Rectal smooth muscle tissue (tissue), 1 donor: ENCODE results near the gene ZNF486.
A peak's percentile ranks its signal among the peaks of the same experiment; 100 is the strongest.
"Not testable (repeated sequence)": the region's sequence is repeated elsewhere in the genome, so short reads cannot be mapped to it uniquely, and the experiment has no call there.

ENCODE experiments used
- H3K27ac ChIP-seq: one replicate; pipeline ENCODE4 v1.7.0; 2013; ENCODE audit warnings: low read depth, low read length, inconsistent platforms
- H3K27me3 ChIP-seq: one replicate; pipeline ENCODE4 v1.7.0; 2013; ENCODE audit warnings: low read length; ENCODE audit not compliant: control insufficient read depth, insufficient read depth
- H3K36me3 ChIP-seq: one replicate; pipeline ENCODE4 v1.7.0; 2013; ENCODE audit warnings: low read length; ENCODE audit not compliant: control insufficient read depth, insufficient read depth
- H3K4me1 ChIP-seq: one replicate; pipeline ENCODE4 v1.7.0; 2013; ENCODE audit warnings: low read length; ENCODE audit not compliant: control insufficient read depth, insufficient read depth
- H3K4me3 ChIP-seq: one replicate; pipeline ENCODE4 v1.7.0; 2013; ENCODE audit warnings: low read length
- H3K9ac ChIP-seq: one replicate; pipeline ENCODE4 v1.7.0; 2013; ENCODE audit warnings: low read length

Gene ZNF486

DNA sequence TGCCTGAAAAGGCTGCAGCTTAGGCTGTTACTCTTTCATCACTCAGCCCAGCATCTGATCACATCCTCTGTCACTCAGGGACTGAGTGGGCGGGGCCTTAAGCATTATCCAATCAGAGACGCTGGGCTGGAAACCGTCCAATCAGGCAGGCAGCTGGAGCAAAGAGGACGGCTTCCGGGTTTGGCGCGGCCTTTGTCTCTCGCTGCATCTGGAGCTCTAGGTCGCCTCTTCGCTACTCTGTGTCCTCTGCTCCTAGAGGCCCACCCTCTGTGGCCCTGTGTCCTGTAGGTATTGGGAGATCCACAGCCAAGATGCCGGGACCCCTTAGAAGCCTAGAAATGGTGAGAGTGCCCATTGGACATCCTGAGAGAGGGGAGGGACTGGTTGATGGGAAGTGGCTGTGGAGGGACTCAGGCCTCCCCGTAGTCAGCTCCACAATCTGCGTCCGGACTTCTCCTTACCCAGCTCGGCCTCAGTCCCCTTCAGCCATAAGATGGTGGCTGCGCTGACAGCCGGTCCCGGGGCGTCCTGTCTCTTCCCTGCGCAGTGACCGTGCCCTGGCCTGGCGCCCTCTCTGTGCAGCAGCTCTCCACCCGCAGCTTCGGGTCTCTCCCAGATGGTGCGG is at the start of gene ZNF486:
Gene ZNF486, plus strand, starts transcription at position 195 of the 625 bp plus-strand sequence. Its CDS starts 117 bp downstream, at position 312.
- peaks cover 2% of the 10 kb centered on the region for H3K36me3 ChIP-seq
- H3K9ac ChIP-seq = peak within 1 kb of the TSS; percentile 25
- no peaks in the 10 kb centered on the region for H3K27me3 ChIP-seq
- peak within 1 kb of the TSS; percentile 77 for H3K4me3 ChIP-seq
- H3K4me1 ChIP-seq = no peaks in the 10 kb centered on the region
- H3K27ac ChIP-seq = peak within 1 kb of the TSS; percentile 72

- H3K4me3 ChIP-seq, H3K4me1 ChIP-seq, H3K27ac ChIP-seq, H3K9ac ChIP-seq, H3K27me3 ChIP-seq, H3K36me3 ChIP-seq: not testable (repeated sequence)
Observed at GRCh38 chr19:20118064-20118839, 48.8 kb upstream of the ZNF486 start.

GRCh38 chr19:20124879-20125278 is 42.1 kb upstream of the ZNF486 start:
- peaks cover 5% of the 10 kb centered on the region for H3K36me3 ChIP-seq
- no peak overlapping the region for H3K9ac ChIP-seq

DNA sequence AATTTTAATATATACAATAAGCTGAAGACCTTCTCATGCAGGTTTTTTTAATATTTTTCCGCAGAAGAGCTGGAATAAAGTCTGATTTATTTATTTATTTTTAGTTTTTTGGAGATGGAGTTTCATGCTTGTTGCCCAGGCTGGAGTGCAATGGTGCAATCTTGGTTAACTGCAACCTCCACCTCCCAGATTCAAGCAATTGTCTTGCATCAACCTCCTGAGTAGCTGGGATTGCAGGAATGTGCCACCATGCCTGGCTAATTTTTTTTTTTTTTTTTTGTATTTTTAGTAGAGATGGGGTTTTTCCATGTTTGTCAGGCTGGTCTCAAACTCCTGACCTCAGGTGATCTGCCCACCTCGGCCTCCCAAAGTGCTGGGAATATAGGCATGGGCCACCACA is 34.1 kb upstream of the ZNF486 start:
- H3K27me3 ChIP-seq, H3K4me1 ChIP-seq, H3K9ac ChIP-seq, H3K36me3 ChIP-seq, H3K27ac ChIP-seq, H3K4me3 ChIP-seq: not testable (repeated sequence)

More at GRCh38 chr19:20124879-20125278, 42.1 kb upstream of the ZNF486 start:
- no peak overlapping the region for H3K27ac ChIP-seq
- no peaks in the 10 kb centered on the region for H3K27me3 ChIP-seq
- H3K4me1 ChIP-seq = no peaks in the 10 kb centered on the region
- H3K4me3 ChIP-seq = no peak overlapping the region

- H3K27me3 ChIP-seq, H3K4me1 ChIP-seq, H3K27ac ChIP-seq, H3K4me3 ChIP-seq, H3K9ac ChIP-seq, H3K36me3 ChIP-seq: not testable (repeated sequence)
Observed at GRCh38 chr19:20137714-20138113, 29.3 kb upstream of the ZNF486 start.

DNA sequence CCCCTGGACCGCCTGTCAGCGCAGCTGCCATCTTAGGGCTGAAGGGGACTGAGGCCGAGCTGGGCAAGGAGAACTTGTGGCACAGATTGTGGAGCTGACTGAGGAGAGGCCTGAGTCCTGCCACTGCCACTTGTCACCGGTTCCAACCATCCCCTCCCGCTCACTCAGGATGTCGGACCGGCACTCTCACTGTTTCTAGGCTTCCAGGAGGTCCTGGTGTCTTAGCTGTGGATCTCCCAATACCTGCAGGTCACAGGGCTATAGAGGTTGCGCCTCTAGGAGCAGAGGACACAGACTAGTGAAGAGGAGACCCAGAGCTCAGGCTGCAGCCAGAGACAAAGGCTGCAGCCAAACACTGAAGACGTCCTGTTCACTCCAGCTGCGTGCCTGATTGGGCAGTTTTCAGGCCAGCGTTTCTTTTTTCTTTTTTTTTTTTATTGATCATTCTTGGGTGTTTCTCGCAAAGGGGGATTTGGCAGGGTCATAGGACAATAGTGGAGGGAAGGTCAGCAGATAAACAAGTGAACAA is 15.3 kb upstream of the ZNF486 start:
- Histone ChIP-seq H3K27ac (no peak overlapping the region), H3K9ac (no peak overlapping the region), H3K4me1 (no peaks in the 10 kb centered on the region), H3K27me3 (no peaks in the 10 kb centered on the region), H3K4me3 (no peak overlapping the region), H3K36me3 (no peaks in the 10 kb centered on the region)

DNA sequence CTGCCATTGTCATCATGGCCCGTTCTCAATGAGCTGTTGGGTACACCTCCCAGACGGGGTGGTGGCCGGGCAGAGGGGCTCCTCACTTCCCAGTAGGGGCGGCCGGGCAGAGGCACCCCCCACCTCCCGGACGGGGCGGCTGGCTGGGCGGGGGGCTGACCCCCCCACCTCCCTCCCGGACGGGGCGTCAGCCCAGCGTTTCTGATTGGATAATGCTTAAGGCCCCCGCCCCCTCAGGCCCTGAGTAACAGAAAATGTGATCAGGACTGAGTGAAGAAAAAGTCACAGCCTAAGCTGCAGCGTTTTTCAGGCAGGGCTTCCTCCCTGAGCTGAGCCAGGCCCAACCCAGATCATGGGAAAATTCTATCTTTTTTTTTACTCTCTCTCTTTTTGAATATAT is 14.5 kb upstream of the ZNF486 start:
- H3K36me3 ChIP-seq, H3K4me1 ChIP-seq, H3K27me3 ChIP-seq, H3K9ac ChIP-seq, H3K4me3 ChIP-seq, H3K27ac ChIP-seq: not testable (repeated sequence)

GRCh38 chr19:20153281-20153680 is 13.7 kb upstream of the ZNF486 start:
- Histone ChIP-seq H3K4me1 (no peaks in the 10 kb centered on the region), H3K27ac (no peak overlapping the region), H3K9ac (no peak overlapping the region), H3K36me3 (no peaks in the 10 kb centered on the region), H3K27me3 (no peaks in the 10 kb centered on the region), H3K4me3 (no peak overlapping the region)

- H3K27me3 ChIP-seq = no peaks in the 10 kb centered on the region
- no peaks in the 10 kb centered on the region for H3K36me3 ChIP-seq
Observed at GRCh38 chr19:20154636-20155035, 12.4 kb upstream of the ZNF486 start.

GRCh38 chr19:20162821-20163220 is 4.2 kb upstream of the ZNF486 start:
- Histone ChIP-seq H3K4me3 (no peak overlapping the region), H3K27ac (no peak overlapping the region), H3K27me3 (no peaks in the 10 kb centered on the region), H3K4me1 (no peaks in the 10 kb centered on the region), H3K36me3 (no peaks in the 10 kb centered on the region), H3K9ac (no peak overlapping the region)

More at GRCh38 chr19:20154636-20155035, 12.4 kb upstream of the ZNF486 start:
- Histone ChIP-seq H3K4me1 (no peaks in the 10 kb centered on the region), H3K9ac (no peak overlapping the region), H3K4me3 (no peak overlapping the region), H3K27ac (no peak overlapping the region)

DNA sequence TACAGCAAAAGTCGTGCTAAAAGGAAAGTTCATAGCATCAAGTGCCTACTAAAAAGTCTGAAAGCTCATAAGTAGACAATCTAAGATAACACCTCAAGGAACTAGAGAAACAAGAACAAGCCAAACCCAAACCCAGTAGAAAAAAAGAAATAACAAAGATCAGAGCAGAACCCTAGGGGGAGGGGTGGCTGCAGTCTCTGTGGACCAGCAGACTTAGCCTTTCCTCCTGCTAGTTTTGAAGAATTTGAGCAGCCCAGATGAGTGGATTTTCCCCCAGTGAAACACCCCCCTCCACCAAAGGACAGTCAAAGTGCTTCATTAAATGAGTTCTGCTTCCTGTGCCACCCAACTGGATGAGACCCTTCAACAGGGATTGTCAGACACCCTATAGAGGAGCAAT is 2.6 kb upstream of the ZNF486 start:
- H3K27ac ChIP-seq = no peak overlapping the region
- H3K9ac ChIP-seq = no peak overlapping the region
- no peaks in the 10 kb centered on the region for H3K36me3 ChIP-seq
- no peak overlapping the region for H3K4me3 ChIP-seq
- no peaks in the 10 kb centered on the region for H3K27me3 ChIP-seq
- no peaks in the 10 kb centered on the region for H3K4me1 ChIP-seq

GRCh38 chr19:20165971-20166592 is 932 bp upstream of the ZNF486 start:
- Histone ChIP-seq H3K9ac (no peak overlapping the region), H3K36me3 (peaks cover under 1% of the 10 kb centered on the region), H3K4me1 (no peaks in the 10 kb centered on the region), H3K4me3 (no peak overlapping the region), H3K27ac (no peak overlapping the region), H3K27me3 (no peaks in the 10 kb centered on the region)
